H1 (cell line): ENCODE results near the gene CHST11. TPM values are rescaled to one million over a fixed set of nuclear protein-coding genes. Genes with fewer than 3 reads are reported as not detected.

Experiments used
- CTCF ChIA-PET: fragments of 300-600 bp; sonication (Branson Sonifier 250); formaldehyde crosslinking; loops from one replicate; lab custom pipeline; 2021; ENCODE audit not compliant: partially characterized antibody; lab: Charles Lee
- POLR2A ChIA-PET: fragments of 300-600 bp; sonication (Branson Sonifier 250); formaldehyde crosslinking; loops from one replicate; lab custom pipeline; 2021; ENCODE audit warnings: inconsistent platforms; ENCODE audit not compliant: partially characterized antibody; lab: Charles Lee
- DNase-seq, 2 experiments: peaks; one replicate each; pipeline versions ENCODE4 v3.0.0 to v3.0.0-alpha.2; 2010 to 2022; ENCODE audit warnings: low spot score in 2 of 2, low read depth in 1 of 2, mixed read lengths in 1 of 2
- FAIRE-seq: peaks from 2 replicates; lab custom pipeline; 2011; peaks lifted over from hg19 to GRCh38; lab: Jason Lieb, UNC
- H2AFZ ChIP-seq: 2 replicates; pipeline ENCODE4 v1.8.1; 2012; ENCODE audit warnings: low read length, inconsistent platforms
- H2AK5ac ChIP-seq: 2 replicates; pipeline ENCODE4 v1.6.1; 2013; ENCODE audit warnings: low read depth, low read length
- H2BK120ac ChIP-seq: replicated peaks from 2 replicates; pipeline ENCODE3; 2013; ENCODE audit warnings: low read depth, low read length, inconsistent platforms
- H2BK12ac ChIP-seq: 2 replicates; pipeline ENCODE4 v1.6.1; 2013; ENCODE audit warnings: low read depth, low read length
- H2BK15ac ChIP-seq: 2 replicates; pipeline ENCODE4 v1.6.1; 2013; ENCODE audit warnings: low read length
- H2BK20ac ChIP-seq: 2 replicates; pipeline ENCODE4 v1.6.1; 2013; ENCODE audit warnings: low read length
- H2BK5ac ChIP-seq: 2 replicates; pipeline ENCODE4 v1.6.1; 2013; ENCODE audit warnings: low read depth, low read length
- H3K14ac ChIP-seq: 2 replicates; pipeline ENCODE4 v1.6.1; 2013; ENCODE audit warnings: inconsistent platforms; ENCODE audit not compliant: insufficient read length
- H3K18ac ChIP-seq: 2 replicates; pipeline ENCODE4 v1.6.1; 2013; ENCODE audit warnings: low read length; ENCODE audit errors: extremely low read depth
- H3K23ac ChIP-seq: 2 replicates; pipeline ENCODE4 v1.6.1; 2013; ENCODE audit warnings: inconsistent platforms; ENCODE audit not compliant: insufficient read length
- H3K23me2 ChIP-seq: 2 replicates; pipeline ENCODE4 v1.6.1; 2013; ENCODE audit warnings: low read depth, low read length
- H3K27ac ChIP-seq: 2 replicates; pipeline ENCODE4 v1.6.1; 2011; ENCODE audit warnings: low read depth, low read length, inconsistent platforms
- H3K27me3 ChIP-seq, 4 experiments: replicated peaks in 1 of 4; 1 replicate in 1 of 4; 2 replicates in 3 of 4; pipeline versions ENCODE4 v1.6.1 to v1.8.1; 2011 to 2013; ENCODE audit warnings: low read length in 3 of 4, mild to moderate bottlenecking in 3 of 4, inconsistent platforms in 2 of 4, mixed read lengths in 2 of 4, moderate library complexity in 1 of 4; ENCODE audit not compliant: control insufficient read depth in 3 of 4, insufficient read depth in 3 of 4; ENCODE audit errors: extremely low read depth in 1 of 4
- H3K36me3 ChIP-seq, 4 experiments: 2 replicates each; pipeline versions ENCODE4 v1.6.1 to v1.8.1; 2011 to 2013; ENCODE audit warnings: mild to moderate bottlenecking in 4 of 4, low read length in 3 of 4, moderate library complexity in 2 of 4, control low read depth in 1 of 4, inconsistent platforms in 1 of 4; ENCODE audit not compliant: insufficient read depth in 4 of 4, control insufficient read depth in 2 of 4
- H3K4ac ChIP-seq: replicated peaks from 2 replicates; pipeline ENCODE3; 2013; ENCODE audit warnings: low read length, low read depth, mixed read lengths, inconsistent platforms; ENCODE audit not compliant: insufficient read length
- H3K4me1 ChIP-seq, 4 experiments: replicated peaks in 1 of 4; 1 replicate in 1 of 4; 2 replicates in 3 of 4; pipeline versions ENCODE4 v1.6.1 to v1.8.1; 2011 to 2013; ENCODE audit warnings: low read length in 3 of 4, inconsistent platforms in 2 of 4, mixed read lengths in 1 of 4; ENCODE audit not compliant: insufficient read depth in 4 of 4, control insufficient read depth in 3 of 4
- H3K4me2 ChIP-seq, 2 experiments: 2 replicates each; pipeline versions ENCODE4 v1.6.1 to v1.8.1; 2011 to 2013; ENCODE audit warnings: low read depth in 2 of 2, low read length in 2 of 2, control low read depth in 1 of 2, inconsistent platforms in 1 of 2, mild to moderate bottlenecking in 1 of 2; ENCODE audit not compliant: insufficient read depth in 1 of 2
- H3K4me3 ChIP-seq, 4 experiments: fragments of 200-600, 300-600 bp in 1 of 4; sonication (generic), shearing (Covaris generic), sonication (Bioruptor Twin) in 1 of 4; 2 replicates each; pipeline versions ENCODE4 v1.5.1 to v1.8.1; 2011 to 2016; ENCODE audit warnings: low read length in 4 of 4, low read depth in 3 of 4, control low read depth in 2 of 4, inconsistent platforms in 2 of 4, mild to moderate bottlenecking in 2 of 4, mixed read lengths in 1 of 4, moderate library complexity in 1 of 4; ENCODE audit not compliant: insufficient read depth in 2 of 4; ENCODE audit errors: extremely low read depth in 1 of 4
- H3K56ac ChIP-seq: replicated peaks from 2 replicates; pipeline ENCODE3; 2013; ENCODE audit warnings: low read depth, mild to moderate bottlenecking, mixed read lengths, low read length, inconsistent platforms; ENCODE audit not compliant: insufficient read length
- H3K79me1 ChIP-seq: 2 replicates; pipeline ENCODE4 v1.6.1; 2013; ENCODE audit warnings: low read depth, low read length, control low read depth
- H3K79me2 ChIP-seq, 2 experiments: 2 replicates each; pipeline versions ENCODE4 v1.6.1 to v1.8.1; 2012 to 2013; ENCODE audit warnings: low read length in 2 of 2, mild to moderate bottlenecking in 2 of 2, inconsistent platforms in 1 of 2; ENCODE audit not compliant: insufficient read depth in 2 of 2, control insufficient read depth in 1 of 2
- H3K9ac ChIP-seq, 4 experiments: replicated peaks in 1 of 4; 1 replicate in 1 of 4; 2 replicates in 3 of 4; pipeline versions ENCODE4 v1.6.1 to v1.8.1; 2011 to 2013; ENCODE audit warnings: low read depth in 3 of 4, low read length in 3 of 4, control low read depth in 2 of 4, mild to moderate bottlenecking in 2 of 4, moderate library complexity in 2 of 4, inconsistent platforms in 1 of 4; ENCODE audit errors: extremely low read depth in 1 of 4
- H3K9me3 ChIP-seq, 2 experiments: 2 replicates each; pipeline versions ENCODE4 v1.6.1 to v1.8.1; 2012 to 2013; ENCODE audit warnings: mild to moderate bottlenecking in 2 of 2, moderate library complexity in 2 of 2, control low read depth in 1 of 2, inconsistent platforms in 1 of 2, low read depth in 1 of 2, low read length in 1 of 2, mixed read lengths in 1 of 2; ENCODE audit not compliant: insufficient read depth in 2 of 2
- H4K20me1 ChIP-seq, 2 experiments: replicated peaks in 1 of 2; 2 replicates each; pipeline versions ENCODE3 to v1.8.1; 2011 to 2013; ENCODE audit warnings: inconsistent platforms in 2 of 2, low read length in 2 of 2, mild to moderate bottlenecking in 1 of 2; ENCODE audit not compliant: insufficient read depth in 2 of 2, control insufficient read depth in 1 of 2
- H4K5ac ChIP-seq: 2 replicates; pipeline ENCODE4 v1.6.1; 2013; ENCODE audit warnings: low read length, low read depth, mixed read lengths, inconsistent platforms; ENCODE audit not compliant: insufficient read length
- H4K8ac ChIP-seq: 2 replicates; pipeline ENCODE4 v1.8.0; 2013; ENCODE audit warnings: mild to moderate bottlenecking, moderate library complexity, low read length, inconsistent platforms; ENCODE audit not compliant: insufficient read depth; ENCODE audit errors: extremely low read depth
- H4K91ac ChIP-seq: replicated peaks from 2 replicates; pipeline ENCODE3; 2013; ENCODE audit warnings: low read length, mixed read lengths, inconsistent platforms; ENCODE audit not compliant: insufficient read length
- CBX5 ChIP-seq: fragments of 300-800, 300-1000 bp; sonication (generic); IDR thresholded peaks from 2 replicates; pipeline ENCODE4 v1.7.1; 2016; ENCODE audit warnings: antibody characterized with exemption, low read length, low read depth
- CTCF ChIP-seq, 3 experiments: IDR thresholded peaks; 1 replicate in 2 of 3; 2 replicates in 1 of 3; pipeline versions ENCODE4 v1.5.1 to v1.6.1; 2011; ENCODE audit warnings: low read length in 3 of 3, mild to moderate bottlenecking in 3 of 3, inconsistent platforms in 2 of 3, low read depth in 1 of 3, moderate library complexity in 1 of 3; ENCODE audit not compliant: insufficient read depth in 1 of 3; ENCODE audit errors: control extremely low read depth in 1 of 3
- GTF2F1 ChIP-seq: IDR thresholded peaks from 2 replicates; pipeline ENCODE4 v1.6.1; 2012; ENCODE audit warnings: low read depth, low read length, improper control_type of control experiment, borderline replicate concordance
- POU5F1 ChIP-seq: IDR thresholded peaks from 2 replicates; pipeline ENCODE4 v1.6.1; 2011; ENCODE audit warnings: low read depth, mild to moderate bottlenecking, low read length, moderate library complexity
- RAD21 ChIP-seq, 2 experiments: IDR thresholded peaks in 1 of 2; conservative IDR thresholded peaks in 1 of 2; 2 replicates each; pipeline ENCODE4 v1.6.1; 2011; ENCODE audit warnings: low read depth in 2 of 2, low read length in 2 of 2, improper control_type of control experiment in 1 of 2, inconsistent platforms in 1 of 2, mild to moderate bottlenecking in 1 of 2, moderate library complexity in 1 of 2
- RBBP5 ChIP-seq: IDR thresholded peaks from 2 replicates; pipeline ENCODE4 v1.7.1; 2012; ENCODE audit warnings: low read depth, mild to moderate bottlenecking, inconsistent platforms, low read length, moderate library complexity, borderline replicate concordance
- RFX5 ChIP-seq: IDR thresholded peaks from 2 replicates; pipeline ENCODE4 v1.6.1; 2011; ENCODE audit warnings: low read depth, low read length, improper control_type of control experiment, borderline replicate concordance
- SP2 ChIP-seq: IDR thresholded peaks from 2 replicates; pipeline ENCODE4 v1.6.1; 2012; ENCODE audit warnings: mild to moderate bottlenecking, low read length, inconsistent platforms
- SUZ12 ChIP-seq: fragments of 200-600 bp; sonication (generic); IDR thresholded peaks from 2 replicates; pipeline ENCODE4 v1.6.1; 2012; ENCODE audit warnings: mild to moderate bottlenecking, inconsistent platforms, low read length, moderate library complexity, mixed read lengths
- TBP ChIP-seq: IDR thresholded peaks from 2 replicates; pipeline ENCODE4 v1.6.1; 2011; ENCODE audit warnings: low read depth, low read length, improper control_type of control experiment
- TEAD4 ChIP-seq: IDR thresholded peaks from 2 replicates; pipeline ENCODE4 v1.6.1; 2012; ENCODE audit warnings: low read depth, low read length, inconsistent platforms, mixed read lengths
- ZNF274 ChIP-seq: IDR thresholded peaks from 2 replicates; pipeline ENCODE4 v1.7.0; 2012; ENCODE audit warnings: low read length, borderline replicate concordance; ENCODE audit errors: extremely low read depth
- WGBS, 2 experiments: shearing (Covaris generic) in 1 of 2; methylation state at CpG; one replicate each; pipeline versions ENCODE4 v1.1.6 to v1.1.7; 2013 to 2015; ENCODE audit warnings: low lambda C conversion rate in 2 of 2, mixed read lengths in 2 of 2, inconsistent platforms in 1 of 2, low coverage in 1 of 2, missing lambda C conversion rate in 1 of 2; ENCODE audit not compliant: insufficient replicate concordance in 2 of 2, insufficient coverage in 1 of 2, insufficient read length in 1 of 2; ENCODE audit errors: extremely low coverage in 1 of 2, missing lambda C conversion rate in 1 of 2; 5-methylcytosine and 5-hydroxymethylcytosine counted together
- polyA plus RNA-seq, 7 experiments: library from polyadenylated mRNA; depleted of rRNA in 3 of 7; stranded (reverse) in 5 of 7; unstranded in 2 of 7; fragments of >200 nt in 5 of 7; fragments of 200-250 nt in 2 of 7; gene quantifications; 1 replicate in 5 of 7; 2 replicates in 1 of 7; 4 replicates in 1 of 7; pipeline versions ENCODE4 v1.2.1 to v1.2.3, GENCODE V29; 2011 to 2013; ENCODE audit warnings: missing spikeins in 2 of 7, mixed read lengths in 2 of 7
- total RNA-seq: library from RNA; stranded (reverse); fragmentation: NEBNext Ultra II Directional; extraction: Animal tissue kit (Norgen Biotek cat#: 25700); gene quantifications from 2 replicates; pipeline ENCODE4 v1.2.1, GENCODE V29; 2021

CHST11 gene
- total and polyA plus RNA-seq, 2 of the 8 experiments (the other 6 are each of a cell fraction or from before 2014, with no cell fraction given): 14.4 to 20.8 TPM

GRCh38 chr12:104698871-104699270 is 242.1 kb downstream of the CHST11 start:
- FAIRE-seq: no peak
- TF ChIP-seq RAD21 (IDR thresholded peaks at IDR 0.05 in 1 of 2, conservative IDR thresholded peaks at IDR 0.05 in 1 of 2; ENCODE audit: low read depth in 2 of 2, low read length in 2 of 2): no peak
- TF ChIP-seq TBP: no peak
- no peak for TF ChIP-seq RFX5
- no peak for TF ChIP-seq RBBP5
- no peak for TF ChIP-seq SUZ12
- no peak for TF ChIP-seq GTF2F1
- TF ChIP-seq ZNF274: no peak
- no peak for TF ChIP-seq SP2
- TF ChIP-seq POU5F1: no peak
- no peak for TF ChIP-seq CTCF (IDR thresholded peaks at IDR 0.05; ENCODE audit: control extremely low read depth in 1 of 3, insufficient read depth in 1 of 3, low read depth in 1 of 3, low read length in 3 of 3)
- TF ChIP-seq CBX5: no peak
- TF ChIP-seq TEAD4: no peak

More at GRCh38 chr12:104698871-104699270, 242.1 kb downstream of the CHST11 start:
- Histone ChIP-seq H4K8ac (no peak overlapping the region), H3K56ac (no peak overlapping the region), H3K9me3 (no peaks in the 10 kb centered on the region), H3K4me3 (no peak overlapping the region), H3K9ac (no peak overlapping the region), H2BK15ac (no peak overlapping the region), H3K79me2 (no peaks in the 10 kb centered on the region), H3K4me2 (no peak overlapping the region), H3K36me3 (no peaks in the 10 kb centered on the region; a peak in 1 of 8 replicates), H3K23me2 (no peaks in the 10 kb centered on the region), H4K20me1 (no peaks in the 10 kb centered on the region), H3K4me1 (peaks cover 0 to 10% (median 3%) of the 10 kb centered on the region in 4 experiments; a peak in 3 of 7 replicates), H3K18ac (no peak overlapping the region), H3K23ac (no peak overlapping the region), H2BK120ac (no peak overlapping the region), H4K5ac (no peak overlapping the region), H3K79me1 (no peaks in the 10 kb centered on the region), H4K91ac (no peak overlapping the region), H2AFZ (no peak overlapping the region), H3K4ac (no peak overlapping the region), H3K14ac (no peak overlapping the region), H2AK5ac (no peak overlapping the region), H2BK5ac (no peak overlapping the region), H3K27me3 (no peaks in the 10 kb centered on the region), H2BK12ac (no peak overlapping the region), H3K27ac (no peak overlapping the region), H2BK20ac (no peak overlapping the region)
- POLR2A ChIA-PET: no interaction called here
- DNase-seq: no peak
- 90% methylated on average over 3 of the region's 3 CpGs; no CpG with 5 or more reads in 1 of the 2 experiments for WGBS, 2 experiments
- CTCF ChIA-PET: interaction anchor here (0.6 to 1.2 kb wide), 3 partner anchors 17 to 373 kb away, joined by 3 read pairs; no protein-coding TSS in a partner anchor
